ENCODE results near the gene ULBP2.
A peak's percentile ranks its signal among the peaks of the same experiment; 100 is the strongest.
"Not testable (repeated sequence)": the region's sequence is repeated elsewhere in the genome, so short reads cannot be mapped to it uniquely, and the experiment has no call there.

Gene ULBP2

GRCh38 chr6:149917679-149918078, 24.1 kb upstream of the ULBP2 start:
- no peak for TF ChIP-seq CTCF (IDR thresholded peaks at IDR 0.05; ENCODE audit: low read depth, low read length)
- no peak for DNase-seq (ENCODE audit: low read depth in 2 of 2)
- H3K4me3 ChIP-seq (replicated peaks in 1 of 2; ENCODE audit: low read depth in 2 of 2, low read length in 2 of 2) = no peak overlapping the region

- no peak for TF ChIP-seq CTCF (IDR thresholded peaks at IDR 0.05; ENCODE audit: low read depth, low read length)
- H3K4me3 ChIP-seq (replicated peaks in 1 of 2; ENCODE audit: low read depth in 2 of 2, low read length in 2 of 2) = no peak overlapping the region
- no peak for DNase-seq (ENCODE audit: low read depth in 2 of 2)
Observed at GRCh38 chr6:149918151-149918905, 23.5 kb upstream of the ULBP2 start.

GRCh38 chr6:149919126-149919833, 22.5 kb upstream of the ULBP2 start:
- not testable (repeated sequence) for H3K4me3 ChIP-seq (replicated peaks in 1 of 2; ENCODE audit: low read depth in 2 of 2, low read length in 2 of 2); DNase-seq (ENCODE audit: low read depth in 2 of 2)

- no peak overlapping the region for H3K4me3 ChIP-seq (replicated peaks in 1 of 2; ENCODE audit: low read depth in 2 of 2, low read length in 2 of 2)
- DNase-seq (ENCODE audit: low read depth in 2 of 2) = no peak
- TF ChIP-seq CTCF (IDR thresholded peaks at IDR 0.05; ENCODE audit: low read depth, low read length) = no peak
Observed at GRCh38 chr6:149919834-149920225, 22.0 kb upstream of the ULBP2 start.

GRCh38 chr6:149921361-149921760, 20.5 kb upstream of the ULBP2 start:
- H3K4me3 ChIP-seq (replicated peaks in 1 of 2; ENCODE audit: low read depth in 2 of 2, low read length in 2 of 2) = no peak overlapping the region
- no peak for TF ChIP-seq CTCF (IDR thresholded peaks at IDR 0.05; ENCODE audit: low read depth, low read length)
- no peak for DNase-seq (ENCODE audit: low read depth in 2 of 2)

GRCh38 chr6:149922091-149922490, 19.7 kb upstream of the ULBP2 start:
- DNase-seq (ENCODE audit: low read depth in 2 of 2) = not testable (repeated sequence)
- peak overlapping the region; percentile 64 to 70 for H3K4me3 ChIP-seq (replicated peaks in 1 of 2; ENCODE audit: low read depth in 2 of 2, low read length in 2 of 2)

- peak; percentile 95 to 97 for DNase-seq (ENCODE audit: low read depth in 2 of 2)
- H3K4me3 ChIP-seq (replicated peaks in 1 of 2; ENCODE audit: low read depth in 2 of 2, low read length in 2 of 2) = peak within 1 kb of the TSS; percentile 64 to 70
- TF ChIP-seq CTCF (IDR thresholded peaks at IDR 0.05; ENCODE audit: low read depth, low read length) = no peak
Observed at GRCh38 chr6:149922642-149923326, 19.0 kb upstream of the ULBP2 start, which contains the start of gene RAET1G. Gene RAET1G (minus strand): TSS chr6:149923121. CDS start chr6:149923010, 111 bp downstream.

Measured in cardiac fibroblast (primary cell).